H1 (cell line): ENCODE data around the gene ITGA11. TPM values are rescaled to one million over a fixed set of nuclear protein-coding genes. Genes with fewer than 3 reads are reported as not detected.

ENCODE experiments used
- CTCF ChIA-PET: fragments of 300-600 bp; sonication (Branson Sonifier 250); formaldehyde crosslinking; loops from one replicate; lab custom pipeline; 2021; ENCODE audit not compliant: partially characterized antibody; lab: Charles Lee
- POLR2A ChIA-PET: fragments of 300-600 bp; sonication (Branson Sonifier 250); formaldehyde crosslinking; loops from one replicate; lab custom pipeline; 2021; ENCODE audit warnings: inconsistent platforms; ENCODE audit not compliant: partially characterized antibody; lab: Charles Lee
- DNase-seq, 2 experiments: peaks; one replicate each; pipeline versions ENCODE4 v3.0.0 to v3.0.0-alpha.2; 2010 to 2022; ENCODE audit warnings: low spot score in 2 of 2, low read depth in 1 of 2, mixed read lengths in 1 of 2
- FAIRE-seq: peaks from 2 replicates; lab custom pipeline; 2011; peaks lifted over from hg19 to GRCh38; lab: Jason Lieb, UNC
- H2AFZ ChIP-seq: 2 replicates; pipeline ENCODE4 v1.8.1; 2012; ENCODE audit warnings: low read length, inconsistent platforms
- H2AK5ac ChIP-seq: 2 replicates; pipeline ENCODE4 v1.6.1; 2013; ENCODE audit warnings: low read depth, low read length
- H2BK120ac ChIP-seq: replicated peaks from 2 replicates; pipeline ENCODE3; 2013; ENCODE audit warnings: low read depth, low read length, inconsistent platforms
- H2BK12ac ChIP-seq: 2 replicates; pipeline ENCODE4 v1.6.1; 2013; ENCODE audit warnings: low read depth, low read length
- H2BK15ac ChIP-seq: 2 replicates; pipeline ENCODE4 v1.6.1; 2013; ENCODE audit warnings: low read length
- H2BK20ac ChIP-seq: 2 replicates; pipeline ENCODE4 v1.6.1; 2013; ENCODE audit warnings: low read length
- H2BK5ac ChIP-seq: 2 replicates; pipeline ENCODE4 v1.6.1; 2013; ENCODE audit warnings: low read depth, low read length
- H3K14ac ChIP-seq: 2 replicates; pipeline ENCODE4 v1.6.1; 2013; ENCODE audit warnings: inconsistent platforms; ENCODE audit not compliant: insufficient read length
- H3K18ac ChIP-seq: 2 replicates; pipeline ENCODE4 v1.6.1; 2013; ENCODE audit warnings: low read length; ENCODE audit errors: extremely low read depth
- H3K23ac ChIP-seq: 2 replicates; pipeline ENCODE4 v1.6.1; 2013; ENCODE audit warnings: inconsistent platforms; ENCODE audit not compliant: insufficient read length
- H3K23me2 ChIP-seq: 2 replicates; pipeline ENCODE4 v1.6.1; 2013; ENCODE audit warnings: low read depth, low read length
- H3K27ac ChIP-seq: 2 replicates; pipeline ENCODE4 v1.6.1; 2011; ENCODE audit warnings: low read depth, low read length, inconsistent platforms
- H3K27me3 ChIP-seq, 4 experiments: replicated peaks in 1 of 4; 1 replicate in 1 of 4; 2 replicates in 3 of 4; pipeline versions ENCODE4 v1.6.1 to v1.8.1; 2011 to 2013; ENCODE audit warnings: low read length in 3 of 4, mild to moderate bottlenecking in 3 of 4, inconsistent platforms in 2 of 4, mixed read lengths in 2 of 4, moderate library complexity in 1 of 4; ENCODE audit not compliant: control insufficient read depth in 3 of 4, insufficient read depth in 3 of 4; ENCODE audit errors: extremely low read depth in 1 of 4
- H3K36me3 ChIP-seq, 4 experiments: 2 replicates each; pipeline versions ENCODE4 v1.6.1 to v1.8.1; 2011 to 2013; ENCODE audit warnings: mild to moderate bottlenecking in 4 of 4, low read length in 3 of 4, moderate library complexity in 2 of 4, control low read depth in 1 of 4, inconsistent platforms in 1 of 4; ENCODE audit not compliant: insufficient read depth in 4 of 4, control insufficient read depth in 2 of 4
- H3K4ac ChIP-seq: replicated peaks from 2 replicates; pipeline ENCODE3; 2013; ENCODE audit warnings: low read length, low read depth, mixed read lengths, inconsistent platforms; ENCODE audit not compliant: insufficient read length
- H3K4me1 ChIP-seq, 4 experiments: replicated peaks in 1 of 4; 1 replicate in 1 of 4; 2 replicates in 3 of 4; pipeline versions ENCODE4 v1.6.1 to v1.8.1; 2011 to 2013; ENCODE audit warnings: low read length in 3 of 4, inconsistent platforms in 2 of 4, mixed read lengths in 1 of 4; ENCODE audit not compliant: insufficient read depth in 4 of 4, control insufficient read depth in 3 of 4
- H3K4me2 ChIP-seq, 2 experiments: 2 replicates each; pipeline versions ENCODE4 v1.6.1 to v1.8.1; 2011 to 2013; ENCODE audit warnings: low read depth in 2 of 2, low read length in 2 of 2, control low read depth in 1 of 2, inconsistent platforms in 1 of 2, mild to moderate bottlenecking in 1 of 2; ENCODE audit not compliant: insufficient read depth in 1 of 2
- H3K4me3 ChIP-seq, 4 experiments: fragments of 200-600, 300-600 bp in 1 of 4; sonication (generic), shearing (Covaris generic), sonication (Bioruptor Twin) in 1 of 4; 2 replicates each; pipeline versions ENCODE4 v1.5.1 to v1.8.1; 2011 to 2016; ENCODE audit warnings: low read length in 4 of 4, low read depth in 3 of 4, control low read depth in 2 of 4, inconsistent platforms in 2 of 4, mild to moderate bottlenecking in 2 of 4, mixed read lengths in 1 of 4, moderate library complexity in 1 of 4; ENCODE audit not compliant: insufficient read depth in 2 of 4; ENCODE audit errors: extremely low read depth in 1 of 4
- H3K56ac ChIP-seq: replicated peaks from 2 replicates; pipeline ENCODE3; 2013; ENCODE audit warnings: low read depth, mild to moderate bottlenecking, mixed read lengths, low read length, inconsistent platforms; ENCODE audit not compliant: insufficient read length
- H3K79me1 ChIP-seq: 2 replicates; pipeline ENCODE4 v1.6.1; 2013; ENCODE audit warnings: low read depth, low read length, control low read depth
- H3K79me2 ChIP-seq, 2 experiments: 2 replicates each; pipeline versions ENCODE4 v1.6.1 to v1.8.1; 2012 to 2013; ENCODE audit warnings: low read length in 2 of 2, mild to moderate bottlenecking in 2 of 2, inconsistent platforms in 1 of 2; ENCODE audit not compliant: insufficient read depth in 2 of 2, control insufficient read depth in 1 of 2
- H3K9ac ChIP-seq, 4 experiments: replicated peaks in 1 of 4; 1 replicate in 1 of 4; 2 replicates in 3 of 4; pipeline versions ENCODE4 v1.6.1 to v1.8.1; 2011 to 2013; ENCODE audit warnings: low read depth in 3 of 4, low read length in 3 of 4, control low read depth in 2 of 4, mild to moderate bottlenecking in 2 of 4, moderate library complexity in 2 of 4, inconsistent platforms in 1 of 4; ENCODE audit errors: extremely low read depth in 1 of 4
- H3K9me3 ChIP-seq, 2 experiments: 2 replicates each; pipeline versions ENCODE4 v1.6.1 to v1.8.1; 2012 to 2013; ENCODE audit warnings: mild to moderate bottlenecking in 2 of 2, moderate library complexity in 2 of 2, control low read depth in 1 of 2, inconsistent platforms in 1 of 2, low read depth in 1 of 2, low read length in 1 of 2, mixed read lengths in 1 of 2; ENCODE audit not compliant: insufficient read depth in 2 of 2
- H4K20me1 ChIP-seq, 2 experiments: replicated peaks in 1 of 2; 2 replicates each; pipeline versions ENCODE3 to v1.8.1; 2011 to 2013; ENCODE audit warnings: inconsistent platforms in 2 of 2, low read length in 2 of 2, mild to moderate bottlenecking in 1 of 2; ENCODE audit not compliant: insufficient read depth in 2 of 2, control insufficient read depth in 1 of 2
- H4K5ac ChIP-seq: 2 replicates; pipeline ENCODE4 v1.6.1; 2013; ENCODE audit warnings: low read length, low read depth, mixed read lengths, inconsistent platforms; ENCODE audit not compliant: insufficient read length
- H4K8ac ChIP-seq: 2 replicates; pipeline ENCODE4 v1.8.0; 2013; ENCODE audit warnings: mild to moderate bottlenecking, moderate library complexity, low read length, inconsistent platforms; ENCODE audit not compliant: insufficient read depth; ENCODE audit errors: extremely low read depth
- H4K91ac ChIP-seq: replicated peaks from 2 replicates; pipeline ENCODE3; 2013; ENCODE audit warnings: low read length, mixed read lengths, inconsistent platforms; ENCODE audit not compliant: insufficient read length
- PHF8 ChIP-seq: fragments of 200-600 bp; sonication (generic); conservative IDR thresholded peaks from 2 replicates; pipeline ENCODE4 v1.7.1; 2012; ENCODE audit warnings: low read depth, mild to moderate bottlenecking, inconsistent platforms, low read length, moderate library complexity
- WGBS, 2 experiments: shearing (Covaris generic) in 1 of 2; methylation state at CpG; one replicate each; pipeline versions ENCODE4 v1.1.6 to v1.1.7; 2013 to 2015; ENCODE audit warnings: low lambda C conversion rate in 2 of 2, mixed read lengths in 2 of 2, inconsistent platforms in 1 of 2, low coverage in 1 of 2, missing lambda C conversion rate in 1 of 2; ENCODE audit not compliant: insufficient replicate concordance in 2 of 2, insufficient coverage in 1 of 2, insufficient read length in 1 of 2; ENCODE audit errors: extremely low coverage in 1 of 2, missing lambda C conversion rate in 1 of 2; 5-methylcytosine and 5-hydroxymethylcytosine counted together
- polyA plus RNA-seq, 7 experiments: library from polyadenylated mRNA; depleted of rRNA in 3 of 7; stranded (reverse) in 5 of 7; unstranded in 2 of 7; fragments of >200 nt in 5 of 7; fragments of 200-250 nt in 2 of 7; gene quantifications; 1 replicate in 5 of 7; 2 replicates in 1 of 7; 4 replicates in 1 of 7; pipeline versions ENCODE4 v1.2.1 to v1.2.3, GENCODE V29; 2011 to 2013; ENCODE audit warnings: missing spikeins in 2 of 7, mixed read lengths in 2 of 7
- total RNA-seq: library from RNA; stranded (reverse); fragmentation: NEBNext Ultra II Directional; extraction: Animal tissue kit (Norgen Biotek cat#: 25700); gene quantifications from 2 replicates; pipeline ENCODE4 v1.2.1, GENCODE V29; 2021

Gene ITGA11
- total and polyA plus RNA-seq, 2 of the 8 experiments (the other 6 are each of a cell fraction or from before 2014, with no cell fraction given), result 0.05 to 0.06 TPM

DNA sequence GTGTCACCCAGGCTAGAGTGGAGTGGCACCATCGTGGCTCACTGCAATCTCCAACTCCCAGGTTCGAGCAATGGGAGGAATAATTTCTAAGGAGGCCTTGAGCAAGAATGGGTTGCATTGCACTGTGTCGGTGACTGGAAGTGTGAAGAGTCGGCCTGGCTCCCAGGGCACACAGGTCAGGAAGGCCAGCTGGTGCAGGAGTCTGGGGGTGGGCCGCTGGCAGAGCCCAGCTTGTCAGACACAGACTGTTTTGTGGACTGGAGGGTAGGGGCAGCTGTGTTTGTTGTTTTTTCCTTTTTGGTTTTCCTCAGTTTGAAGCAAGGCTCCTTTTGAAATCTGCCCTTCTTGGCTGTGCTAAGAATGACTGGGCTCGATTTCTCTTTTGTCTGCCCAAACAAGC lies 66.2 kb downstream of the ITGA11 start:
- no peaks in the 10 kb centered on the region for H3K27me3 ChIP-seq
- no peak overlapping the region for H3K23ac ChIP-seq
- 83% methylated on average over 6 of the region's 6 CpGs; no CpG with 5 or more reads in 1 of the 2 experiments for WGBS, 2 experiments
- no peak overlapping the region for H3K18ac ChIP-seq
- no peak overlapping the region for H2BK20ac ChIP-seq
- H3K27ac ChIP-seq, result no peak overlapping the region
- no peak overlapping the region for H3K56ac ChIP-seq
- no peak for DNase-seq
- no peak overlapping the region for H3K4ac ChIP-seq
- no peak overlapping the region for H2BK5ac ChIP-seq
- H4K5ac ChIP-seq, result no peak overlapping the region
- no peaks in the 10 kb centered on the region for H4K20me1 ChIP-seq
- H3K4me1 ChIP-seq, result no peaks in the 10 kb centered on the region; a peak in 1 of 7 replicates
- ChIA-PET CTCF (interaction anchor here (0.7 to 3.0 kb wide), 17 partner anchors 8 to 831 kb away, joined by 3 to 24 read pairs (median 4); no protein-coding TSS in a partner anchor), POLR2A (no interaction called here)
- H4K8ac ChIP-seq, result no peak overlapping the region
- no peaks in the 10 kb centered on the region for H3K9me3 ChIP-seq
- H2AFZ ChIP-seq, result no peak overlapping the region
- H3K4me2 ChIP-seq, result no peak overlapping the region
- H3K36me3 ChIP-seq, result no peaks in the 10 kb centered on the region
- no peaks in the 10 kb centered on the region for H3K79me2 ChIP-seq
- TF ChIP-seq PHF8, result no peak
- H4K91ac ChIP-seq, result no peak overlapping the region
- peaks cover 9% of the 10 kb centered on the region; the same call in 1 of the 2 replicates for H3K23me2 ChIP-seq
- no peak overlapping the region for H3K9ac ChIP-seq
- FAIRE-seq, result no peak
- H3K14ac ChIP-seq, result no peak overlapping the region
- H2BK15ac ChIP-seq, result no peak overlapping the region
- H3K4me3 ChIP-seq, result no peak overlapping the region
- H2AK5ac ChIP-seq, result no peak overlapping the region
- no peak overlapping the region for H2BK12ac ChIP-seq
- no peak overlapping the region for H2BK120ac ChIP-seq
- no peaks in the 10 kb centered on the region for H3K79me1 ChIP-seq
